Measurements from ENCODE around the gene GPX4.

GPX4 gene

DNA sequence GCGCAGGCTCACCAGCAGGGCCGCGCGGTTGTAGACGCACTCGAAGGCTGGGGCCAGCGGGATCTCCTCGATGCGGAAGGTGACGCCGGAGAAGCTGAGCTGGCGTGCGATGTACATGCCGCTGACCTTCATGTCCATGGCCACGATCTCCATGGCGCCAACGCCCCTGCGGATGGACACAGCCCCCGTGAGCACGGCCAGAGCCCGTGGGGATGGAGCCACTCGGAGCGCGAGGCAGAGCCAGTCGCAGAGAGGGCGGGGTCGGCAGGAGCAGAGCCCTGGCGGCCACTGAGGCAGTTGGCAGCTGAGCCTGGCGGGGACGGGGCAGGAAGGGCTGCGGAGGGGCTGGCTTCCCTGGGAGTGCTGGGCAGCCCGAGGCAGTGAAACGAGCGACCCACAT, 15.2 kb downstream of the GPX4 start:
- Histone ChIP-seq H3K4me1 (ENCODE audit: insufficient read depth, low read length) (no peaks in the 10 kb centered on the region), H3K9me3 (ENCODE audit: insufficient read depth, low read length, severe bottlenecking) (no peaks in the 10 kb centered on the region), H3K36me3 (ENCODE audit: insufficient read depth, low read length) (peaks cover 76% of the 10 kb centered on the region), H3K79me2 (ENCODE audit: insufficient read depth, low read length) (no peaks in the 10 kb centered on the region), H3K27me3 (ENCODE audit: insufficient read depth, low read length, poor library complexity) (no peaks in the 10 kb centered on the region), H3K9ac (ENCODE audit: low read depth, low read length) (no peak overlapping the region), H4K20me1 (ENCODE audit: insufficient read depth, low read length) (peaks cover 8% of the 10 kb centered on the region), H2AFZ (ENCODE audit: low read depth, low read length) (no peak overlapping the region), H3K27ac (ENCODE audit: low read length) (no peak overlapping the region), H3K4me3 (ENCODE audit: low read depth in 1 of 2, low read length in 2 of 2) (no peak overlapping the region), H3K4me2 (ENCODE audit: insufficient read depth, low read length) (no peak overlapping the region)
- no peak for TF ChIP-seq EZH2 (IDR thresholded peaks at IDR 0.05; ENCODE audit: borderline replicate concordance, low read depth, low read length, severe bottlenecking)
- TF ChIP-seq, protein P1, sequence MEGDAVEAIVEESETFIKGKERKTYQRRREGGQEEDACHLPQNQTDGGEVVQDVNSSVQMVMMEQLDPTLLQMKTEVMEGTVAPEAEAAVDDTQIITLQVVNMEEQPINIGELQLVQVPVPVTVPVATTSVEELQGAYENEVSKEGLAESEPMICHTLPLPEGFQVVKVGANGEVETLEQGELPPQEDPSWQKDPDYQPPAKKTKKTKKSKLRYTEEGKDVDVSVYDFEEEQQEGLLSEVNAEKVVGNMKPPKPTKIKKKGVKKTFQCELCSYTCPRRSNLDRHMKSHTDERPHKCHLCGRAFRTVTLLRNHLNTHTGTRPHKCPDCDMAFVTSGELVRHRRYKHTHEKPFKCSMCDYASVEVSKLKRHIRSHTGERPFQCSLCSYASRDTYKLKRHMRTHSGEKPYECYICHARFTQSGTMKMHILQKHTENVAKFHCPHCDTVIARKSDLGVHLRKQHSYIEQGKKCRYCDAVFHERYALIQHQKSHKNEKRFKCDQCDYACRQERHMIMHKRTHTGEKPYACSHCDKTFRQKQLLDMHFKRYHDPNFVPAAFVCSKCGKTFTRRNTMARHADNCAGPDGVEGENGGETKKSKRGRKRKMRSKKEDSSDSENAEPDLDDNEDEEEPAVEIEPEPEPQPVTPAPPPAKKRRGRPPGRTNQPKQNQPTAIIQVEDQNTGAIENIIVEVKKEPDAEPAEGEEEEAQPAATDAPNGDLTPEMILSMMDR (IDR thresholded peaks at IDR 0.05; ENCODE audit: borderline replicate concordance, extremely low read depth, low read length, poor library complexity, severe bottlenecking) = no peak
- ATAC-seq (ENCODE audit: insufficient read depth, low read depth) (no peak), DNase-seq (no peak)

DNA sequence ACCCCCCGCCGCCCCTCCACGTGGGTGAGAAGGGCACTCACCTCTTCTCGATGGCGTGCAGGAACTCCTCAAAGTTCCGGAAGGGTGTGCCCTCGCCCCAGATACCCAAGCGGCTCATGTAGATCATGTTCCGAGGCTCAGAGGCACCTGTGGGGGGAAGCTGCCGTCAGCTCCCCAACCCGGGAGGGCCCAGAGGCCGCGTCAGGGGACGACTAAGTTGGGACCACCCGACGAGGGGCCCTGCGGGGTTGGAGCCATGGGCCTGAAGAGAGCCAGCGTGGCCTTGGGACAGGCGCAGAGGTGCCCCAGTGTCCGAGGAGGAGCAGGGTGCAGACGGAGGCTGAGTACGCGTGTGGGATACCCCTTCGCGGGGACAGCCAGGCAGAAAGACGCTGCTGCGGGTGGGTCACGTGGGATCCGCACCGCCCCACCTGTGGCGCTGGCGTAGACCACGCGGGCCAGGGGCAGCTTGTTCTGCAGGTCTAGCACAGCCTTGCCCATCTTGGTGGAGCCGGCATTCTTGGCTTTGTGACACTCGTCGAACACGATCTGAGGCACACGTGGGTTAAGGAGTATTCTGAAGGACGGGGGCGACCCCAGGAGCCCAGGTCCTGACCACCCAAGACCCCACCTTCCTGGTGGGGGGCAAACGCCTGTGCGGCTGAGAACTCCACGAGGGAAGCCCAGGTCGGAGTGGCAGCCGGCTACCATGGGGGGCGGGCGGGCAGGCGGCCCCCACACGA, 15.9 kb downstream of the GPX4 start:
- H3K4me2 ChIP-seq (ENCODE audit: insufficient read depth, low read length) = no peak overlapping the region
- no peak overlapping the region for H3K27ac ChIP-seq (ENCODE audit: low read length)
- peaks cover 7% of the 10 kb centered on the region; the same call in 1 of the 2 replicates for H4K20me1 ChIP-seq (ENCODE audit: insufficient read depth, low read length)
- ATAC-seq (ENCODE audit: insufficient read depth, low read depth) (no peak), DNase-seq (no peak)
- no peak overlapping the region for H3K9ac ChIP-seq (ENCODE audit: low read depth, low read length)
- H3K9me3 ChIP-seq (ENCODE audit: insufficient read depth, low read length, severe bottlenecking) = no peaks in the 10 kb centered on the region
- TF ChIP-seq EZH2 (IDR thresholded peaks at IDR 0.05; ENCODE audit: borderline replicate concordance, low read depth, low read length, severe bottlenecking) = no peak
- TF ChIP-seq, protein P1 (IDR thresholded peaks at IDR 0.05; ENCODE audit: borderline replicate concordance, extremely low read depth, low read length, poor library complexity, severe bottlenecking) = no peak
- H3K79me2 ChIP-seq (ENCODE audit: insufficient read depth, low read length) = no peaks in the 10 kb centered on the region
- H3K4me3 ChIP-seq (ENCODE audit: low read depth in 1 of 2, low read length in 2 of 2) = no peak overlapping the region
- H3K4me1 ChIP-seq (ENCODE audit: insufficient read depth, low read length) = no peaks in the 10 kb centered on the region
- no peak overlapping the region for H2AFZ ChIP-seq (ENCODE audit: low read depth, low read length)
- H3K36me3 ChIP-seq (ENCODE audit: insufficient read depth, low read length) = peaks cover 78% of the 10 kb centered on the region
- H3K27me3 ChIP-seq (ENCODE audit: insufficient read depth, low read length, poor library complexity) = no peaks in the 10 kb centered on the region

DNA sequence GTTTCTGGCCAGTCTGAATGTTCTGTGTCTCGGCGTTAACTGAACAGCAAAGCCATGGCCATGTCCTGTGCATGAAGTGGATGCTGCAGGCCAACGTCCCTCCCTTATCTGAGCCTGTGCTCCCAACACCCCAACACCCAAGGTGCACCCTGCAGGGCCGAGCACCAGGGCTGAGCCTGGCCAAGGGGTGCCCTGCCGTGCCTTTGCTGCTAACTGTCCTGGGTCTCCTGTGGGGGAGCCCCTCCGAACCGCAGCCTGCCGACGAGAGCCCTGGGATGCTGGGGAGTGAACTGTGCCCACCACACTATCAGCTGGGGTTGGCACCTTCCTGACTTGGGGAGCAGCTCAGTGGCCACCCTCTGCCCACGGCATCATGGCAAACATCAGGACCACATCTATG, 17.6 kb downstream of the GPX4 start:
- Histone ChIP-seq H3K79me2 (ENCODE audit: insufficient read depth, low read length) (no peaks in the 10 kb centered on the region), H3K27me3 (ENCODE audit: insufficient read depth, low read length, poor library complexity) (no peaks in the 10 kb centered on the region), H3K36me3 (ENCODE audit: insufficient read depth, low read length) (peaks cover 77% of the 10 kb centered on the region), H3K4me1 (ENCODE audit: insufficient read depth, low read length) (no peaks in the 10 kb centered on the region), H2AFZ (ENCODE audit: low read depth, low read length) (no peak overlapping the region), H3K4me3 (ENCODE audit: low read depth in 1 of 2, low read length in 2 of 2) (no peak overlapping the region), H3K4me2 (ENCODE audit: insufficient read depth, low read length) (no peak overlapping the region), H3K27ac (ENCODE audit: low read length) (no peak overlapping the region), H3K9ac (ENCODE audit: low read depth, low read length) (no peak overlapping the region), H4K20me1 (ENCODE audit: insufficient read depth, low read length) (peaks cover 7% of the 10 kb centered on the region; the same call in 1 of the 2 replicates), H3K9me3 (ENCODE audit: insufficient read depth, low read length, severe bottlenecking) (no peaks in the 10 kb centered on the region)
- TF ChIP-seq, protein P1 (IDR thresholded peaks at IDR 0.05; ENCODE audit: borderline replicate concordance, extremely low read depth, low read length, poor library complexity, severe bottlenecking) = no peak
- no peak for TF ChIP-seq EZH2 (IDR thresholded peaks at IDR 0.05; ENCODE audit: borderline replicate concordance, low read depth, low read length, severe bottlenecking)
- DNase-seq (no peak), ATAC-seq (ENCODE audit: insufficient read depth, low read depth) (no peak)
